SK-N-DZ (cell line): ENCODE measurements around the gene GRK5.

ENCODE experiments used
- DNase-seq: peaks from one replicate; pipeline ENCODE4 v3.0.0-alpha.2; 2015; ENCODE audit warnings: low spot score

The GRK5 gene

DNA sequence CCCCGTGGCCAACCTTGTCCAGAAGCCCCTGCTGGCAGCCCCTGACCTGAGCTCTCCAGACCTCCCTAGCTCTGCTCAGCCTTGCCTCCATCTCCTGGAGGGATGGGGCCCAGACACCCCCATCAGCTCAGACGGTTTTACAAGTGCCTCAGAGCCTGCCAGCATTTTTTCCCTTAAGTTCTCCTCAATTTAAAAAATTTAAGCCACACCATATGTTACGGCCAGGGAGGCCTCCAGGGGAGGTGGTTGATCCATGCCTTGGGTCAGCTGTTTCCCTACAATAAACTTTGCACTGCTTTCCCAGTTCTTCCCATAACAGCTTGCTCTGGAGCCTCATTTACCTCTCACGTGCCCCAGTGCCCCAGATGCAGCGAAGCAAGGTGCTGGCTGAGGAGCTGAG, 191.6 kb downstream of the GRK5 start:
- no peak for DNase-seq

DNA sequence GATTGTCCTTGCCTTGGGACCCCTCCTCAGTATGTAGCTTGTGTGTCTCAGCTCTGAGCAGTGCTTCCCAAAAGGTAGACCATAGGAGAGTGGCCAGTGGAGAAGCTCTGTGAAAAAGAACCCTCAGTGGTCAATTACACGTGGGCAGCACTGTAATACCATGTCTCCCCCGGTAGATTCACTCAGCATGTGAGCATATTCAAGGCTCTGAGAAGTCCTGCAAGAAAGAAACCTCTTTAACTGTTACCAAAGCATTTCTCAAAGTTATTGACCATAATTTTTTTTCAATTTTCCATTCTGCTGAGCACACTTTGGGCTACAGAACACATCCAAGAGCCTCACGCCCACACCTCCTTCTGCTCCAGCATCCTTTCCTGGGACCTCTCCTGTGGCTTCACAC, 192.1 kb downstream of the GRK5 start:
- DNase-seq: no peak

DNA sequence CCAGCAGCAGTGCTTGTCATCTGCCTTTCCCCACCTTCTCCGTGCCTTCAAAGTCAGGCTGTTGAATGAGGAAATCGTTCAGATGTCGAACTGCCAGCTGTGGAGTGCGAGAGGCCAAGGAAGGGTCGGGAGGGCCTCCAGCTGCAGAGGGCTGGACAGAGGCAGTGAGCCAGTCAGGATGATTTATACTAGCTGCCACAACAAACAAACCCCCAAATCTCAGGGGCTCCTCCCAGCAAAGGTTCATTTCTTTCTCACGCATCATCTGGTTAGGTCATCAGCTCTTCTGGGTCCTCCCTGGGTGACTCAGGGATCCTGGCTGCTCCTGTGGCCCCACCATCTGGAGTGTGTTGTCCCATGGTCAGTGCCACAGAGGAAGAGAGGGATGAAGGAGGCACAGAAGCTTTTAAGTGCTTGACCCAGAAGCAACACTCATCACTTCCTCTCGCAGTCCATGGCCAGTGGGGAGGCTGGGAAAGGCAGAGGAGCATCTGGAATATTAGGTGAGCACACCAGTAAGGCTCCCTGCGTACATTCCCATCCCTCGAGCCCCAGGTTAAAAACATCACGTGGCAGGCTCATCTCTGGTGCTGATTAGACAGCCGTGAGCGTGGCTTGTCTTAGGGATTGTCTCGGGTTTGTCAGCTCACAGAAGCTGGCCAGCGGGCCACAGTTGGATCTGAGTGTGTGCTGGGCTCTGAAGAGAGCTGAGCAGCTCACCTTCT, 194.5 kb downstream of the GRK5 start:
- DNase-seq: no peak

GRCh38 chr10:119403921-119404320, 196.6 kb downstream of the GRK5 start:
- no peak for DNase-seq

- DNase-seq: no peak
Measured at GRCh38 chr10:119404719-119405519, 197.5 kb downstream of the GRK5 start.

DNA sequence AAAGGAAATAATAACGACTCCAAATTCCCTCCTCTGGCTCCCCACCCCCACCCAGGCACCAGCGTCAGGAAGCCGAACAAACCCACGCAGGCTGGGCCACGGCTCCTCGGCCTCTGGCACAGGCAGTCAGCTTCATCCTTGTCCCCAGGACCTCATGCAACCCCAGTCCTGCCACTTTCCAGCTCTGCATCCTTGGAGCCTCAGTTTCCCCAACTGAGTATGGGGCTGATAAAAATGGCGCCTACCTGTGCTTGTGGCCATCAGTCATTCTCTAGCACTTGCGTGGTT, 198.1 kb downstream of the GRK5 start:
- DNase-seq: no peak

- no peak for DNase-seq
Measured at GRCh38 chr10:119406137-119406536, 198.8 kb downstream of the GRK5 start.

- no peak for DNase-seq
Measured at GRCh38 chr10:119406601-119407253, 199.4 kb downstream of the GRK5 start.

DNA sequence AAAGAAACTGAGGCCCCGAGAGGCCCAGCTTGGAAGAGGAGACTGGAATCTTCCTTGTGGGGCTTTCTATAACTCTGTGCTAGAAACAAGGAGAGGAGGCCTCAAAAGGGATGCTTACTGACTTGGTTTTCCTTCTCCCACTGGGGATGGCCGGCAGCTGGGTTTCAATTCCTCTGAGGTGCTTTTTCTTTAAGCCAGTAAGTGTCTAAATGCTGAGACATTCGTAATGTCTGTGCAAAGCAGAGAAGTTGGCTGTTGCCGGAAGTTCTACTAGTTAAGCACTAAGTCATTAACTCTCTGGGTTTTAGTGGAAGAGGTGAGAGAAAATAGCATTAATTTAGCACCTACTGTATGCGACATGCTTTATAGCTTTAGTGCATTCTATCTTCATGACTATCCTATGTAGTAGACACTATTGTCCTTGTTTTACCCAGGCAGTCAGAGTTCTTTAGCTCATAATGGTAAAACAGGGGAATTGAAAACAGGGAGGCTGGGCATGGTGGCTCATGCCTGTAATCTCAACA, 199.9 kb downstream of the GRK5 start:
- DNase-seq: no peak

DNA sequence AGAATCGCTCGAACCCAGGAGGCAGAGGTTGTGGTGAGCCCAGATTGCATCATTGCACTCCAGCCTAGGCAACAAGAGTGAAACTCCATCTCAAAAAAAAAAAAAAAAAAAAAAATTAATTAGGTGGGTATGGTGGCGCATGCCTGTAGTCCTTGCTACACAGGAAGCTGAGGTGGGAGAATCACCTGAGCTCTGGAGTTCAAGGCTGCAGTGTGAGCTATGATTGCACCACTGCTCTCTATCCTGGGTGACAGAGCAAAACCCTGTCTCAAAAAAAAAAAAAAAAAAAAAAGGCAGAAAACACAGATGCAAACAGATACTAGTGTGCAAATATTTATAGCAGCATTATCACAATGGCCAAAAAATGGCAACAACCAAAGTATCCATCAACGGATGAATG, 200.7 kb downstream of the GRK5 start:
- no peak for DNase-seq

DNA sequence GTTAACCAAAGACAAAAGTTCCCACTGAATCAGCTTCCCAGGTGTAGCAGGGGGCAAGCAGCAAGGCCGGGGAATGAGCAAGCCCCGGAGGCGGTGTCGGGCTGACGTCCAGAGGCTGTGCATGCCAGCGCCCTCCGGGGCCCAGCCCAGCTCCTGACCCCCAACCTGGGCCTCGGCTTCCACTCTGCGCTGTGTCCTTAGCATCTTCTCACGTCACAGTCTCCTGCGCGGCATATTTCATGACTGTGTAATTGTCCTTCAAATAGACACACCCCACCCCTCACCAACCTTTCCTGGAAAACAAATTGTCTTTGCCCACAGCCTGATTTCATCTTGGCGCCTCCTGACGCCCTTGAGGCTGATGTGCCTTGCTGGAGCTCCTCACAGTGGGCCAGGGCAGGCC, 201.6 kb downstream of the GRK5 start:
- no peak for DNase-seq

GRCh38 chr10:119409385-119409784, 202.0 kb downstream of the GRK5 start:
- no peak for DNase-seq

DNA sequence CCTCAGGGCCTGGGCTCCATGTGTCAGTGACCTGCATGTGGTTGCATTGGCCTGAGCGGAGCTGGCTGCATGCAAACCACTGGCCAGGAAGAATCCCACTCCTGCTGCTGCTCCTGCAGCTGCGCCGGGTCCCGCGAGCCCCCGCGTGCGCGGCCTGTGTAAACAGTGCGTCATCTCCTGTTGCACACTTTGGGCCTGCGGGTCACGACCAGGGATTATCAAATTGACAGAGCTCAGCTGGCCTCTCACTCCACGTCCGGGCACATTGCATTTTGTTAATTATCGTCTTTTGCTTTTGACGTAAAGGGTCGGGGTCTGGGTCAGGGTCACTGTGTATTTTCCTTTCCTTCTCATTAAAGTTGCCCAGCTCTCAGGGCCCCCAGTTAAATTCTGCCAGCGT, 202.5 kb downstream of the GRK5 start:
- DNase-seq: peak; percentile 43

- no peak for DNase-seq
Measured at GRCh38 chr10:119410361-119411116, 203.2 kb downstream of the GRK5 start.

DNA sequence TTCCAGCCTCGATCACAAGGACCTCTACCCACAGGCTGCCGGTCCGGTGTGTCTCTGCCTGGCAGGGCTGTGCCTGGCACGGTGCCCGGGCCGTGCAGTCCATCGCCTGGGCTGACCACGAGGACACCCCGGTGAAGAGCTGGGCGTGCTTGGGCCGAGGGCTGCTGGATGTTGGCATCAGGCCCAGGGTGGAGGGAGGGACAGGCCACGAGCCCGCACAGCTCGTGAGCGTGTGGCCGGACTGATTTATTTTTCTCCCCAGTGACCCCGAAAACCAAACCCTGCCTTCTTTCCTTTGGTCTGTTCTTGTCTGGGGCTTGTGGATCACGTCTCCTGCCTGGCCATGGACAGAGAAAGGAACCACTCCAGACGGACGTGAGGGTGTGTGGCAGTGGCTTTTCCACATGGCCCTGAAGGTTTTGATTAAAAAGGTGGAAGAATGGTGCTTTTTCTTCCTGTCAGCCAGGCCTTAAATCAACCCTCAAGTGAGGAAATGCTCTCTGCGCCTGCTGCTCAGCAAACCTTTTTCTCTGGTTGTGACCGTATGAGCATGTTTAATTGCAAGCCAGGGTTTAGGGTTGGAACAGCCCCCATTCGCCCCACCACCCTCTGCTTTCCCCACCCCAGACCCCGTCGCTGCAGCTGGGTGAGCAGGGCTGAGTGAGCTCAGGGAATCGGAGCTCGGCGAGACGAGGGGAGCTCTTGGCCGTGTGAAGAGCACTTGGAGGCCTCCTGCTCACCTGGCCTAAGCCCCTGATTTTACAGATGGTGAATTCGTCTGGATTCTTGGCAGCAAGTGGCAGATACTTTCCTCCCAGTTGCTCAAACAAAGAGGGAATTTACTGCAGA, 205.1 kb downstream of the GRK5 start:
- peak; percentile 50 for DNase-seq

DNA sequence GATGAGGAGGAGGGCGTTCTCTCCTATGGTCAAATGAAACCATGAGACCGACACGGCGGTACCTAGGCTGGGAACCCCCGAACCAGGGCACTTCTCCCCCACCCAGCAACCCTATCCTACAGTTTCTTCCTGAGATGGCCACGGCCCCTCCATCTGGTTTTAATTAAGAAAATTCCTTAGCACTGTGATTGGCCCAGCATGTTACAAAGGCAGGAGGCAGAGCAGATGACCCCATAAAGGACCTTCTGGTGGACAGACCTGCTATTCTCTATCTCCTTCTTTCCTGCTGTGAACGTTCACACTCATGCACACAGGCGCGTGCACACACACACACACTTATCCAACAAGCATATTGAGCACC, 205.7 kb downstream of the GRK5 start:
- peak; percentile 85 for DNase-seq

DNA sequence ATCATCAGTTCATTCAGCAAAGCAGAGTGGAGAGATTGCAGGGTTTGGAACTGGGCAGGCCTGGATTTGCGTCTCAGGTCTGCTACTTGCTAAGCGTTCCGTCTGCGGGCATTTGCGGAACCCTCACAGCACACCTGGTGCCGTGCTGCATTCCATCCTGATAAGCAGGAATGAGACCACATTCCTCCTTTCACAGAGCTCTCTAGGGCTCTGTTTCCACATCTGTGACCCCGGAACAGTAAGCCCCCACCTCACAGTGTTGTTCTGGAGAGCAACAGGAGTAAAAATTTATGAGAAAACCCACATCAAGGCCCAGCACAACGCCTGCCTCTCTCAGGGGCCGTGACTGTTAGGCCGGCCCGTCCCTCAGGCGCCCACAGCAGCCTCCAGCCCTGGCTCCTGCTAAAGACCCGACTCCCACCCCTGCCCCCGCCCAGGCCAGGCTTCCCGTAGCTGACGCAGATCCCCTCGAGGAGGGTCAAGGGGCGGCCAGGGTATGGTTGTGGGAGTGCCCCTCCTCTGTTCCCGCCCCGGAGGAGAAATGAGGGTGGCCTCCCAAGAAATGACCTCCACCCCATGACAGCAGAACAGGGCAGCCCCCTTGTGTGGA, 206.2 kb downstream of the GRK5 start:
- no peak for DNase-seq

GRCh38 chr10:119414081-119414611, 206.8 kb downstream of the GRK5 start:
- no peak for DNase-seq

- DNase-seq: no peak
Measured at GRCh38 chr10:119415121-119415520, 207.8 kb downstream of the GRK5 start.
